RPMI7951 (cell line): ENCODE measurements around the gene PPIL6. TPM values are rescaled to one million over a fixed set of nuclear protein-coding genes. Genes with fewer than 3 reads are reported as not detected.

ENCODE experiments used
- DNase-seq: peaks from one replicate; pipeline ENCODE4 v3.0.0-alpha.2; 2012; ENCODE audit warnings: low read depth
- total RNA-seq: library from RNA; depleted of rRNA; stranded (reverse); fragments of >200 nt; shearing (Covaris generic); gene quantifications from 2 replicates; pipeline ENCODE4 v1.2.3, GENCODE V29; 2014

PPIL6 gene
- total RNA-seq, 1 experiment from 2014 or later, result 1.1 TPM

DNA sequence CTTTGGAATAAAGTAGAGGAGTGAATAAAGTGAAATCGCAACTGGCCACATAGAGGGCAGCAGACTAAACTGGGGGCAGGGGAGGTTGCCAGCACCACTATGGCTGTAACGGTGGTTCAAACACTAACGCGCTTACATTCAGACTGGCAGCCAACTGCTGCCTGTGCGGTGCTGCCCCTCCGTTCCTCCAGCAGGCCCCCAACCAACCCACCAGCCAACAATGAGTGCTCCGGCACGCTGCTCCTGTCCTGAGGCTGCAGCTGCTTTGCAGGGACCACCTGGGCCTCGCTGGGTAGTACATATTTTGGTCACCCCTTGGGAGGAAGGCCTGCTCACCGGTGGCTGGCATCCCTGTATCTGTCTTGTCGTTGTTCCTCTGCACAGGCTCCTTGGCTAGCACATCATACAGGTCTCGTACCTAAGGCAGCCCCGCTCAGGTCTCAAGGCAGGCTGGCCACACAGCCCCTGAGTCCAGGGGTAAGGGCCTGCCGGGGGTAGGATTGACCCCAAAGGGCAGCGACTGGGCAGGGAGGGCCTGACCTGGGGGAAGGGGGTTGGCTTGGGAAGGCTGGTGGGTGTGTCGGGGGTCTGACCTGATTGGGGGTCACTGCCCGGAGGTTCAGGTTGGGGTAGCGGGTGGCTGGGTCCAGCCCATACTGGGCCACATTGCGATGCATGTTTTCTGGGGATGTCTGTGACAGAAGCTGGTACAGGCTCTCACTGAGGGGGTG, 8.8 kb upstream of the PPIL6 start:
- no peak for DNase-seq

DNA sequence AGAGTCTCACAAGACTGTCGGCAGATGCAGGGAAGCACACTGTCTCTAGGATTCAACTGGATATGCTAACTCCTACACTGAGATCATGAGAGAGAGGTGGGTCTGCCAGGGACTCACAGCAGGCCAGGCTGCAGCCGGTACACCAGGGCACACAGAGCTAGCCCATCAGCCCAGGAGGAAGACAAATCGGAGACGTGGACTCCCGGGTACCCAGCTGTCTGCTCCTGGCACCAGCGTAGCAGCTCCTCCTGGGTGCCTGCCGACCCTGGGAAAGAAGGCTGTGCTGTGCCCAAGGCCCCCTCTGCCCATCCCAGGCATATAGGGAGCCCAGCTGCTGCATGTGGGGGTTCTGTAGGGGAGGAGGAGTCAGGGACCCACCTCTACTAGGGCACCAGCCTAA, 8.2 kb upstream of the PPIL6 start:
- DNase-seq, result no peak

DNA sequence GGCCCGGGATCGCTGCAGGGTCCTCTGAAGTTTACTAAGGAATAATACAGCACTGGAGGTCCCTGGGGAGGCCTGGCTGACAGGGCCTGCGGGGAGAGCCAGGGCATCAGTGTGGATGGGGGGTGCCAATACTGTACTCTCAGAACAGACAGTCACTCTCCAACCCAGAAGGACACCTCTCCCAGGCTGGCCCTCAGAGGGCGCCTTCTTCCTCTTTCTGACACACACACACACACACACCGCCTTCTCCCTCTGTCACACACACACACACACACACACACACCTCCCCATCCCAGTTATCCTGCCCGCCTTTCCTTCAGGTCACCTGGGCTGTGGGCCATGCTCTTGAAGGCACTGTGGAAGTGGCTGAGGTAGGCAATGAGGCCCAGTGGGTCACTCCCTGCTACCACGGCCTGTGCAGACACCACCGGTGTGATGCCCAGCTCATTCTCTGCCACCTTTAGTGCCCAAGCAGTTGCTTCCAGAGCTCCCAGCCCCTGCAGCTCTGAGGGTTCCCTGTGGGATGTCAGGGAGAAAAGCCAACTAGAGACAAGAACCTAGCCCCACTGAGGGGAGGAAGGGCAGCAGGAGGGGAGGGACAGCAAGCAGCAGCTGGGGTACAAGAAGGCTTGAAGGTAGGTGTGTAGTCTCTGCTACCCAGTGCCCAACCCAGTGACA, 7.6 kb upstream of the PPIL6 start:
- no peak for DNase-seq

DNA sequence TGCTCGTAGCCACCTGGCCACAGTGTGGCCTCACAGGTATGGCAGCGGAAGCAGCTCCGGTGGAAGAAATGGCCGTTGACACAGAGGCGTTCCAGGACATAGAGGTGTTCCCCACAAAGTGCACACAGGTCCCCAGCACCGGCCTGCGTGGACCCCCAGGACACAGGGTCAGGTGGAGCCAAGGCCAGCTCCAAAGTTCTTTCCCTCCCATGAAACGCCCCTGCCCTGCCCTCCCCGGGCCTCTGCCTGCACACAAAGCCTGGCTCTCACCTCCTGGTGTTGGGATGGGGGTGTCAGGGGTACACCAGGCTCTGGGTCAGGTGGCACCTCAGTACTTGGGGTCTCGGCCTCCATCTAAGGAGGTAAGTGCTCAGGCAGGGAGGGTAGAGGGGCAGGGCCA, 6.7 kb upstream of the PPIL6 start:
- DNase-seq, result no peak

DNA sequence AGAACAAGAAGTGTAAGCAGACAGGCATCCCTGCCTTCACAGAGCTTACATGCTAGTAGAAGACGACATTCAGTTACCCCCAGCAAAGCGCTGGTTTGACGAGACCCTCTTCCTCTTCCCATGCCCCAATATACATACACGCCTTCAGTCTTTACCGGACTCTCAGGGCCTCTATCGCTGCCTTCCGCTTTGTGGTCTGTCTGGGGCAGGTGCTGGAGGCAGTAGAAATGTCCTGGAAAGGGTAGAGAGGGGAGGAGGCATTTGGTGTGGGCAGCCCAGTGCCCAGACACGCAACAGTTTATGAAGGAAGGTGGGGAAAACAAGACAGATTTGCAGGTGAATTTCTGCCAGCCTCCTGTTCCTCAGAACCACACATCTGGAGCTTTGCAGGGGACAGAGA, 6.1 kb upstream of the PPIL6 start:
- DNase-seq, result no peak

DNA sequence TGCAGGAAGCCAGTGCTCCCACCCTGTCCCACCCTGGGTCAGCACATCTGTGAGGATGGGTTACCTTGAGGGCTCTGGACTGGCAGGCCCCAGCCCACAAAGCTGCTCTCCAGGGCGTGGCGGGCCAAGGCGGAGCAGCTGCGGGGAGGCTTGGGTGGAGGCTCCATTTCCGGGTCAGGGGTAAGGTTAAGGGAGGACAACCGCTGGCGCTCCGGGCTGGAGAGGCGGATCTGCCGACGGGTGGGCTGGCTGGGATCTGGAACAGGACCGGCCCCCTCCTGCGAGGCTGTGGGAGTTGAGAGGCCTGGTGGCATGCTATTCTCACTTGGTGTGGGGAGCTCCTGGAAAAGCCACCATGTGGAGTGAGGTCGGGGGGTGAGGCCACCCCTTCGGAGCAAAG, 5.6 kb upstream of the PPIL6 start:
- DNase-seq, result no peak

DNA sequence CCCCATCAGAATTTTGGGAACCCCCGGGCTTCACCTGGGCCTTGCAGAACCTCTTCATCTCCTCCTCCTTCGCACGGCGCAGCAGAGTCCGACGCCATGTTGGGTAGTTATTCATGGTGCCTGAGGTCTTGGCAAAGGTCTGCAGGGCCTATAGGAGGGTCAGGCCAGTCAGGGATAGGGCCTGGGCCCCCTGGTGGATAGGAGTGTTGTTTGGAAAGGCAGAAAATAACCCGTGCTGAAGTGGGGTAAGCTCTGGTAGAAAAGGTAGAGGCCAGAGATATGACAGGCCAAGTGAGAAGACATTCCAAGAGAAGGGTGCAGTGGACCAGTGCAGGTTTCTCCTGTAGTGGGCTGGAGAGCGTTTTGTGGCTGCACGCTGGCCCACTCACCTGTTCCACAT, 5.0 kb upstream of the PPIL6 start:
- DNase-seq, result no peak

DNA sequence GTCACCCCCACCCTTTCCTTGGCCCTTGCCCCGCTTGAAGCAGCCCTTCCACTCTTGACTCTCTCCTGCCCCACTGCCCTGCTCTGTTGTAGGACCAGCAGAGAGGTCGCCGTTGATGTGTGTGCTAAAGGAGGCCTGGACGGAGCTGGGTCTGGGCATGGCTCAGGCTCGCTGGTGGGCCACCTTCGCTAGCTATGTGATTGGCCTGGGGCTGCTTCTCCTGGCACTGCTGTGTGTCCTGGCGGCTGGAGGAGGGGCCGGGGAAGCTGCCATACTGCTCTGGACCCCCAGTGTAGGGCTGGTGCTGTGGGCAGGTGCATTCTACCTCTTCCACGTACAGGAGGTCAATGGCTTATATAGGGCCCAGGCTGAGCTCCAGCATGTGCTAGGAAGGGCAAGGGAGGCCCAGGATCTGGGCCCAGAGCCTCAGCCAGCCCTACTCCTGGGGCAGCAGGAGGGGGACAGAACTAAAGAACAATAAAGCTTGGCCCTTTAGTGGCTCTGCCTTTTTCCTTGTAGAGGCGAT, 3.1 kb upstream of the PPIL6 start:
- DNase-seq, result no peak

DNA sequence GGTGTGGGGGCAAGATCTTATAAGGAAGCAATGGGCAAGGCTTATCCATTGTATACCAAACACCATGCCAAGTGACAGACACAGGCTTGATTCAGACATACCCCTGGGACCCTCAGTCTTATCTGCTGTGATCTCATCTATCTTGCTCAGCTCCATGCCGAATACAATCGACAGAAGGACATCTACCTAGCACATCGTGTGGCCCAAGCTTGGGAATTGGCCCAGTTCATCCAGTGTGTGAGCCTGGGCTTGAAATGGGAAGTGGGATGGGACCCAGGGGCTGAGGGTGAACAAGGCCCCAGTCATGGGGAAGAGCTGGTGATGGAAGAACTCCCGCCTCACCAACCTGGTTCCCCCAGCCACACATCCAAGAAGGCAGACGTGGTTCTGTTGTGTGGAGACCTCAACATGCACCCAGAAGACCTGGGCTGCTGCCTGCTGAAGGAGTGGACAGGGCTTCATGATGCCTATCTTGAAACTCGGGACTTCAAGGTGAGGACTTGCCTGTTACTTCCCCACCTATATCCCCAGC, 2.0 kb upstream of the PPIL6 start:
- no peak for DNase-seq

DNA sequence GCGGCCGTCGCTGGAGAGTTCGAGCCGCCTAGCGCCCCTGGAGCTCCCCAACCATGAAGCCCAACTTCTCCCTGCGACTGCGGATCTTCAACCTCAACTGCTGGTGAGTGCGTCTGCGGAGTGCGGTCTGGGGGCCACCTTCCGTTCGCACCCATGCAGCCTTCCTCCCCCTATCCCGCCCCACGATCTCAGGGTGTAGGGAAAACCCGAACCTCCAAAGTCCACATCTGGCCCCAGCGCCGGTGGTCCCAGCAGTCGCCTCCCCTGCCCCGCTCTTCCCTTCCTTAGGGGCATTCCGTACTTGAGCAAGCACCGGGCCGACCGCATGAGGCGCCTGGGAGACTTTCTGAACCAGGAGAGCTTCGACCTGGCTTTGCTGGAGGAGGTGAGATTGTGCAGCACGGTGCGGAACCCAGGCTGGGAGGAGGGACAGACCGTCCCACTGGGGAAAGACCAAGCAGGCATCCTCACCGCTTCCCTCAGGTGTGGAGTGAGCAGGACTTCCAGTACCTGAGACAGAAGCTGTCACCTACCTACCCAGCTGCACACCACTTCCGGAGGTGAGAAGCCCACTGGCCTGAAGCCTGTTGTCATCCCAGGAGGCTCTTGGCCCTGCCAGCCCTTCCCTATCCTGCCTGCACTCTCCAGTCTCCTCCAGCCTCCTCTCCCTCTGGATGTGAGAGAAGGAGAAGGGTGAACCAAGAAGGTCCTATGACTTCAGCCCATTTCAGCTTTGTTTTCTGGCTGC, 815 bp upstream of the PPIL6 start:
- DNase-seq, result peak; percentile 43

DNA sequence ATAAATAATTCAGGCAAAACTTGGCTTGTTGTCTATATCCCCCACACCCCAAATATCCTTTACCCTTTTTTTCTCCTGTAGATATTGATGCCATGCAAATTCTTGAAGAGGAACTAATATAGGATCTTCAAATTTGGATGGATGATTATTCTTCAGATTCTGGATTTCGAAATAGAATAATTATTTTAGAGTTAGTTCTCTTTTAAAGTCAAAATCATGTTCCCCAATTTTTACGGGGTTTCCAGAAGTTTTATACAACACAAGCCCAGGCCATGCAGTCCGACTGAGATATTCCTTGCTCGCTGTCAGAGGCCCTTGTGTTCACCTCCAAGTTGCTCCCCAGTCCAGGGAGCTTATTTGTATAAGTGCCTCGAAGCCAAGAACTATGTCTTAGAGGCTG, 4.4 kb downstream of the PPIL6 start:
- DNase-seq, result no peak

DNA sequence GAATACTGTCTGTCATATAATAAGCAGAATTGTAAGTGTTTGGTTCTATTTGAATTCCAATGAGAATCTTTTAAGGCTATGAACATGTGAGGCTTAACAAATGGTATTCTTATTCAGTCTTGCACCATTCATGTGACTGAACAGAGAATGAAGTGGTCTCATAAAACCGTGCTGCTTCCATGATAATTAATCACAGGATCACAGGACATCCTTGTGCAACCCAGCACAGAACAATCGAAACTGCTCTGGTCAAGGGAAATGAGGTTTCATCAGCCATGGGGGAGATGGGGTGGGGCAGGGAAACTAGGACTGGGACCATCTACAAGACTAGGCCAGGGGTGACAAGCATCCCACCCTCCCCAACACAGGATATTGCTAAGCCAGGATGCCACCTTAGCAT, 6.0 kb downstream of the PPIL6 start:
- no peak for DNase-seq

DNA sequence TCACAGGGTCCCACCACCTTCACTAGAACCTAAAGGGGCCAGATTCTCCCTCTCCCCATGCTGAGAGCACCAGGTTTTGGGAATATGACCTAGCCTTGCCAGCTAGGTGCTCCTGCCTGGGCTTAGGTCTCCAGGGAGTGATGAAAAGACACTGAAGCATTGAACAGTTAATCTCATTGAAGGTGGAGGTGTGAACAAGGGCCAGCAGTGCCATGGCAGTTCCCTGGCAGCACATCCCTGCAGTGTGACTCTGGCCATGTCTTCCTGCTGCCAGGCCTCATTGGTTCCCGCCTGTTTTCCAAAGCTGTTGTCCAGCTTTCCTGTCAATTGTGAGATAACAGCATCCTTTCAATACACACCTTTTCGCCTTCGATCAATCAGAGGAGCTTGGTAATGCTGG, 10.9 kb downstream of the PPIL6 start:
- no peak for DNase-seq

DNA sequence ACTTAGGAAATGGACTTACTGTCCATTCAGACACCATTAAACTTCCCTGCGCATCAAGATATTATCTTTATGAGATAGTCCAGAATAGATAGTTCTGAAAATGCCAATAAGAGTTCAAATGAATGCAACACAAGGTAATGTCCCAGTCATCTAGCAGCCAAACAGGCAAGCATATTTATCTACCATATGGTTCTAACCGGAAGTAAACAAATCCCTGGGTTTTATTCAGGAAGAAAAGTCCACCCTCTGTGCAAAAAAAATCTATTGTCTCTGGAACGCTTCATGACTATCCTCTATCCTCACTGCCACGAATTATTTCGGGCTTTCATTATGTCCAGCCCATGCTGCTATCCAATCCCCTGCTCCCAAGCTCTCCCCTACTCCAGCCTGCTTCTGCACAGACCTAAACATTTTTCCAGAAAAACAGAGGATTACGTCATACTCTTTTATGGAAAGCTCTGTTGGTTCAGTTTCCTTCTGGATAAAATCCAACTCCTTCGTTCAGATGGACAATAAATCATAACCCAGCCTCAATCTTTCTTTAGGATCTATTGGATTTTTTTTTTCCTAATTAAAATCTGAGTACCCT, 11.4 kb downstream of the PPIL6 start:
- DNase-seq, result peak; percentile 30

DNA sequence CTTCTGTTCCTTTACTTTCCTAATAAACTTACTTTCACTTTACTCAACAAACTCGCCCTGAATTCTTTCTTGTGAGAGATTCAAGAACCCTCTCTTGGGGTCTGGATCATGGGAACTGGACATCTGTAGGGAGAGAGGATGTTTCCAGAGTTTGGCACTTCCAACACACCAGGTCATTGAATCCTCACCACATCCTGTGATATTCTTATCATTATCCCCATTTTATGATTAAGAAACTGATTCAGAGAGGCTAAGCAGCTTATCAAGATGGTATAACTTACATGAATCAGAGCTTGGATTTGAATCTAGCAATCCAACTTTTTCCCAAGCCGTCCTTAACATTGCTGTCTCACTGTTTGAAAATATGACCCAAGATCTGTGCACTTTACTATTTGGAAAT, 15.5 kb downstream of the PPIL6 start:
- peak; percentile 41 for DNase-seq

DNA sequence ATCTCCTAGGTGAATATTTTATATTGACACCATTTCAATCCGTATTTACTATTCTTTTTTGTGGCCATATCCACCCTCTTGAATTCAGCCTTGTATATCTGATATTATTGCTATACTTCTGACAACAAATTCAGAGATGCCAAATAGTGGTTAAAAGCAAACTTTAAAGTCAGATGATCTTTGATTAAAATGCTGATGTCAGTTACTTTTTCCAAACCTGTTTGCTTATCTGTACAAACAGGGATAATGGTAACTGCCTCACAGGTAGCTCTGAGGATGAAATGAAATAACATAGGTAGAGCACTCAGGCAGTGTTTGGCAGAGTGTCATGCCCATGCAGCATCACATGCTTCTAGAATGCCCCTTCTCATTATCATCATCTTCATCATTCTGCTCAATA, 19.2 kb downstream of the PPIL6 start:
- no peak for DNase-seq

DNA sequence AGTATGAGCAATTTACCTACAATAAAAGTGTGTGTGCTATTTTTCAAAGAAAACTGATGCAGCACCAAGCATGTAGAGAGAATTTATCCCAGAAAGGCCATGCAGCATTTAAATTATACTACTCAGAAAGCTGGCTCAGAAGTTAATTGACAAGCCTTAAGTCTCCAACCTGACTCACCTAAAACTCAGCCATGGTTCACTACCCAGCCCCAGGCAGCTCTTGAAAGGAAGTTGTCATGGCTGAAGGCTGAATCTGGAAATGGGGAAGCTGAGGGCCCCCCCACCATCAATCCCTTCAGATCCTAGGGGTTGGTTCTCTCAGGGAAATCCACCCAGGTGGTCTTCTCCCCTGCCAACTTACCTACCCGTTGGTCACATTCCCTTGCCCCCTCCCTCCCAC, 19.7 kb downstream of the PPIL6 start:
- peak; percentile 9 for DNase-seq

DNA sequence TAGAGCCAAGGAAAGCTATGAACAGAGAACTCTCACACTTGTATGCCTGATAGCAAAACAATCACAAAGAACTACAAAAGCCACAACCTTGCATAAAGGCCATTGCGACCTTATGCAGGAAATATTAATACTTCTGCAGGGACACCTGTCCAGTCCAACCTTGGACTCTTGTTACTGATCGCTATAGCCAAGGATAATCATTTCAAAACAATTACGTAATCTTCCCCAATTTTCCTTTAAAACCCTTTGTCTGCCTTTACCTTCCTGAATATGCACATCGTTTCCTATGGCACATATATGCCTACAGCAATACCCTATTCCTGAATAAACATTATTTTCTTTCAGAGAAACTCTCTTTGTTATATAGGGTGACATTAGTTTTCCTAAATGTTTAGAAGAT, 22.8 kb downstream of the PPIL6 start:
- DNase-seq, result no peak

DNA sequence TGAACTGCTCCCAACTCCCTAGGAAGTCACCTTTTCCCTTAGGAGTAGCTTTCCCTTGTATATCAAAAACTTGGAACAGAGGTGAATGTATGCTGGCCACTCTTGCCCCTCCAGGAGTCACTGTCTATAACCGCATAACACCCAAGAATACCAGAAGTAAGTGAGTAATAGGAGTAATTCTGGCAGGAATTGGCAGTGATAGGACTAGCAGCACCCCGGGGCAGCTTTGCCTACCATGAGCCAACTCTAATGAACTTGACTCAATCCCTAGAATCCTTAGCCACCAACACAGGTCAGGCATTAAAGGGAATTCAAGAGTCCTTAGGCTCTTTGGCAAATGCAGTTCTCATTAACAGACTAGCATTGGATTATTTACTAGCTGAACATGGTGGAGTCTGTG, 29.4 kb downstream of the PPIL6 start:
- peak; percentile 42 for DNase-seq

DNA sequence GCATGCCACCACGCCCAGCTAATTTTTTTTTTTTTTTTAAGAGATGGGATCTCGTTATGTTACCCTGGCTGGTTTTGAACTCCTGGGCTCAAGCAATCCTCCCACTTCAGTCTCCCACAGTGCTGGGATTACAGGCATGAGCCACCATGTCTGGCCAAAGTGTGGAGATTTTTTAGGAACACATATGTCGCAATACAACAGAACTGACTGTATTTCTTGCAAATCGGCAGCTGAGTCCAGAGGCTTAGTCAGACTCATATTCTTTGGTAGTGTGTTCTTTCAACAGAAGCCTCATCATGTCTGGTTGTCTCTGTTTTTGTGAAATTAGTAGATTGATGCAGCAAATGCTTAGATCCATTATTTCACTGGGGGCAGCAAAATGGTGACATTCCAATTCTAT, 34.2 kb downstream of the PPIL6 start:
- peak; percentile 6 for DNase-seq

DNA sequence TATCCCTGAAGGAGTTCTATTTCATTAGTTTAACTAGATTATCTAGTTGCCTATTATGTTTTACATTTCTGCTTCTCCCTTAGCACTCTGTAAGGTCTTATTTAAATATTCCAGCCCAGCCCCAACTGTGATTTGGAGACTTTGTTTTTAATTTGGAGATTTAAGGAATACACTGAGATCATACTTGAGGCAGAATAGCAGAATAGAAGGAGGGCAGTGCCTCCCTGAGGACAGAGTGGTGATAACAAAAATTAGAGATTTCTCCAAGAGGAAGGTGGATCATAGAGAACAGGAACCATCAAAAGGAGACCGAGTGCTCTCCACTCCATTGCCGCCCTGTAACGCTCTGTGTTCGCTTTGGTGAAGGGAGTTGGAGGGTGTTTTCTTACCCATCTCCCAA, 43.4 kb downstream of the PPIL6 start:
- no peak for DNase-seq

DNA sequence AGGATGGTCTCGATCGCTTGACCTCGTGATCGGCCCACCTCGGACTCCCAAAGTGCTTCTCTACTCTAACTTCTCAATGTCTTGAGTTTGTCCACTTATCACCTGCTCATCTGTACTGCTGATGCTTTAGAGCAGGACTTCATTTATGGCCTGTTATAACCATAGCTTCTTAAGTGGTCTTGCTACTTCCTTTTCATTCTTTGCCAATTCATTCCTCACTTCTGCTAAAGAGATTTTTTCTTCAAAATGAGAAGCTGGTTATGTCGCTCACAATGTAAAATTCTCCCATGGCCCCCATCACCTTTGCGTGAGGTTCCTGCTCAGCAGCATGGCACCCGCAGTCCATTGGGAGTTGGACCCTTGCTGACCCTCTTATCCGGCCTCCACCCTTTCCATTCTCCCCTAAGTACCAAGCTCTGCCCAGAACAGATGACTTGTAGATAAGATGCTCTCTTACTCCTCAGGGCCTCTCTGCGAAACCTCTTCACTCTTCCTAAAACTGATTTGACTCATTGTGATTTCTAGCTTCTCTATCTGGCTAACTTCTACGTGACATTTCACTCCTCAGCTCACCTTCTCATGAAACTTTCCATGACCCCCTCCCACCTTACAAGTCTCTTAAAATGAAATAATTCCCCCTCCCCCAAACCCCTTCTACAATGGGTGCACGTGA, 44.2 kb downstream of the PPIL6 start:
- no peak for DNase-seq
